ENCODE measurements around the gene UBXN1. TPM values are rescaled to one million over a fixed set of nuclear protein-coding genes. Genes with fewer than 3 reads are reported as not detected.
A peak's percentile ranks its signal among the peaks of the same experiment; 100 is the strongest.

UBXN1 gene
- total RNA-seq, 1 experiment from 2014 or later = 135 TPM

DNA sequence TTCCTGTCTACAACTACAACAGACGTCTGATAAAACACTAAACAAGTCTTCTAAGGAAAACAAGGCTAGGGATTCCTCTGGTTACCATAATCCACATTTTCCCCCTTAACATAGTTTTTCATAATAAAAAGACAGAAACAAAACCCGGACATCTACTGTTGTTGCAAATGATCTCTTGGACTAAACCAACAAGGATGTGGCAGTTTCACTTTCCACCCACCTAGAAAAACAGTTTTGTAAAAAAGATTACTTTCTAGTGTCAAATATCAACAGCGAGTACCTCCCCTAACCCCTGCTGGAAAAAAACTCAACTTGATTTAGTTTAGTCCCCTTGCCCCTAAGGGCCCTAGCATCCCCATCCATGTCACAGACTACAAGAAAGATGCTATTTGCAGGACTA lies 34.0 kb upstream of the UBXN1 start:
- DNase-seq (ENCODE audit: low spot score) (no peak), ATAC-seq (no peak)
- Mint-ChIP-seq H3K4me3 (no peak overlapping the region), H3K9me3 (no peaks in the 10 kb centered on the region), H3K36me3 (peaks cover 65% of the 10 kb centered on the region), H3K4me1 (peaks cover 44% of the 10 kb centered on the region), H3K27me3 (ENCODE audit: low read depth) (no peaks in the 10 kb centered on the region), H3K27ac (no peak overlapping the region)
- ChIA-PET POLR2A (no interaction called here), CTCF (interaction anchor here (1.0 kb wide), 1 partner anchor 14 kb away, joined by 3 read pairs; the partner anchor contains the start of gene HNRNPUL2)
- TF ChIP-seq, protein P1, sequence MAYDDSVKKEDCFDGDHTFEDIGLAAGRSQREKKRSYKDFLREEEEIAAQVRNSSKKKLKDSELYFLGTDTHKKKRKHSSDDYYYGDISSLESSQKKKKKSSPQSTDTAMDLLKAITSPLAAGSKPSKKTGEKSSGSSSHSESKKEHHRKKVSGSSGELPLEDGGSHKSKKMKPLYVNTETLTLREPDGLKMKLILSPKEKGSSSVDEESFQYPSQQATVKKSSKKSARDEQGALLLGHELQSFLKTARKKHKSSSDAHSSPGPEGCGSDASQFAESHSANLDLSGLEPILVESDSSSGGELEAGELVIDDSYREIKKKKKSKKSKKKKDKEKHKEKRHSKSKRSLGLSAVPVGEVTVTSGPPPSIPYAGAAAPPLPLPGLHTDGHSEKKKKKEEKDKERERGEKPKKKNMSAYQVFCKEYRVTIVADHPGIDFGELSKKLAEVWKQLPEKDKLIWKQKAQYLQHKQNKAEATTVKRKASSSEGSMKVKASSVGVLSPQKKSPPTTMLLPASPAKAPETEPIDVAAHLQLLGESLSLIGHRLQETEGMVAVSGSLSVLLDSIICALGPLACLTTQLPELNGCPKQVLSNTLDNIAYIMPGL (CRISPR knock-in tag; IDR thresholded peaks at IDR 0.05) = no peak

DNA sequence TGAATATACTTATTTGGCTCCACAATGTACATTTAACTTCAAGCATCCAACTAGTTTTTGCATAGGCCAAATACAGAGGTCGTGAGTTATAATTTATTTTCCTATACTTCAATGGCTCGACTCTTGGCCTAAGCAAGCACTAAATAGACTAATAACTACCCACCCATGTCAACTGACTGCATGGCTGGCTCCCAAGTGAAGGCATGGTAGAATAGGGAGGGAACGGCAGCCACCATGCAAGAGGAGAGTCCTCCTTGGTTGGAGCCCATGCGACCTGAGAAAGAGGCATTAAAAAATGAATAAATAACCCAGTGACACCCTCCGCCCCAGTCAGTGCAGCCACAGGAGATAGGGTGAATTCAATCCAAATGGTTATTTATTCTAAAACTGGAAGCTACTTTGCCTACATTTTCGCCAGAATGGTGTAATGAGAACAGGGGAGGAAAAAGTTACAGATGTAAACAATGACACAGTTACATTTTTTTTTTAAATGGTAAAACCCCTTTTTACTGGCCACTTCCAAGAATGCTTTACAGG lies 33.5 kb upstream of the UBXN1 start:
- Mint-ChIP-seq H3K9me3 (no peaks in the 10 kb centered on the region), H3K4me3 (no peak overlapping the region), H3K4me1 (peaks cover 48% of the 10 kb centered on the region), H3K27ac (peak overlapping the region; percentile 23; the same call in 1 of the 2 replicates), H3K36me3 (peaks cover 60% of the 10 kb centered on the region), H3K27me3 (ENCODE audit: low read depth) (no peaks in the 10 kb centered on the region)
- POLR2A ChIA-PET = no interaction called here
- ATAC-seq = no peak
- CTCF ChIA-PET = no interaction called here
- no peak for DNase-seq (ENCODE audit: low spot score)
- TF ChIP-seq, protein P2, sequence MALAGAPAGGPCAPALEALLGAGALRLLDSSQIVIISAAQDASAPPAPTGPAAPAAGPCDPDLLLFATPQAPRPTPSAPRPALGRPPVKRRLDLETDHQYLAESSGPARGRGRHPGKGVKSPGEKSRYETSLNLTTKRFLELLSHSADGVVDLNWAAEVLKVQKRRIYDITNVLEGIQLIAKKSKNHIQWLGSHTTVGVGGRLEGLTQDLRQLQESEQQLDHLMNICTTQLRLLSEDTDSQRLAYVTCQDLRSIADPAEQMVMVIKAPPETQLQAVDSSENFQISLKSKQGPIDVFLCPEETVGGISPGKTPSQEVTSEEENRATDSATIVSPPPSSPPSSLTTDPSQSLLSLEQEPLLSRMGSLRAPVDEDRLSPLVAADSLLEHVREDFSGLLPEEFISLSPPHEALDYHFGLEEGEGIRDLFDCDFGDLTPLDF (CRISPR knock-in tag; IDR thresholded peaks at IDR 0.05) = no peak
- TF ChIP-seq, protein P3, sequence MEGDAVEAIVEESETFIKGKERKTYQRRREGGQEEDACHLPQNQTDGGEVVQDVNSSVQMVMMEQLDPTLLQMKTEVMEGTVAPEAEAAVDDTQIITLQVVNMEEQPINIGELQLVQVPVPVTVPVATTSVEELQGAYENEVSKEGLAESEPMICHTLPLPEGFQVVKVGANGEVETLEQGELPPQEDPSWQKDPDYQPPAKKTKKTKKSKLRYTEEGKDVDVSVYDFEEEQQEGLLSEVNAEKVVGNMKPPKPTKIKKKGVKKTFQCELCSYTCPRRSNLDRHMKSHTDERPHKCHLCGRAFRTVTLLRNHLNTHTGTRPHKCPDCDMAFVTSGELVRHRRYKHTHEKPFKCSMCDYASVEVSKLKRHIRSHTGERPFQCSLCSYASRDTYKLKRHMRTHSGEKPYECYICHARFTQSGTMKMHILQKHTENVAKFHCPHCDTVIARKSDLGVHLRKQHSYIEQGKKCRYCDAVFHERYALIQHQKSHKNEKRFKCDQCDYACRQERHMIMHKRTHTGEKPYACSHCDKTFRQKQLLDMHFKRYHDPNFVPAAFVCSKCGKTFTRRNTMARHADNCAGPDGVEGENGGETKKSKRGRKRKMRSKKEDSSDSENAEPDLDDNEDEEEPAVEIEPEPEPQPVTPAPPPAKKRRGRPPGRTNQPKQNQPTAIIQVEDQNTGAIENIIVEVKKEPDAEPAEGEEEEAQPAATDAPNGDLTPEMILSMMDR (IDR thresholded peaks at IDR 0.05) = no peak
- TF ChIP-seq, protein P4, sequence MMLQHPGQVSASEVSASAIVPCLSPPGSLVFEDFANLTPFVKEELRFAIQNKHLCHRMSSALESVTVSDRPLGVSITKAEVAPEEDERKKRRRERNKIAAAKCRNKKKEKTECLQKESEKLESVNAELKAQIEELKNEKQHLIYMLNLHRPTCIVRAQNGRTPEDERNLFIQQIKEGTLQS (CRISPR knock-in tag; conservative IDR thresholded peaks at IDR 0.05) = no peak
- TF ChIP-seq NFE2L1 (CRISPR knock-in tag; IDR thresholded peaks at IDR 0.05) = no peak
- TF ChIP-seq MYBL2 (CRISPR knock-in tag; IDR thresholded peaks at IDR 0.05) = no peak
- TF ChIP-seq, protein P5, sequence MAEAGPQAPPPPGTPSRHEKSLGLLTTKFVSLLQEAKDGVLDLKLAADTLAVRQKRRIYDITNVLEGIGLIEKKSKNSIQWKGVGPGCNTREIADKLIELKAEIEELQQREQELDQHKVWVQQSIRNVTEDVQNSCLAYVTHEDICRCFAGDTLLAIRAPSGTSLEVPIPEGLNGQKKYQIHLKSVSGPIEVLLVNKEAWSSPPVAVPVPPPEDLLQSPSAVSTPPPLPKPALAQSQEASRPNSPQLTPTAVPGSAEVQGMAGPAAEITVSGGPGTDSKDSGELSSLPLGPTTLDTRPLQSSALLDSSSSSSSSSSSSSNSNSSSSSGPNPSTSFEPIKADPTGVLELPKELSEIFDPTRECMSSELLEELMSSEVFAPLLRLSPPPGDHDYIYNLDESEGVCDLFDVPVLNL (CRISPR knock-in tag; IDR thresholded peaks at IDR 0.05; ENCODE audit: borderline replicate concordance, low read depth) = no peak
- TF ChIP-seq, protein P6, sequence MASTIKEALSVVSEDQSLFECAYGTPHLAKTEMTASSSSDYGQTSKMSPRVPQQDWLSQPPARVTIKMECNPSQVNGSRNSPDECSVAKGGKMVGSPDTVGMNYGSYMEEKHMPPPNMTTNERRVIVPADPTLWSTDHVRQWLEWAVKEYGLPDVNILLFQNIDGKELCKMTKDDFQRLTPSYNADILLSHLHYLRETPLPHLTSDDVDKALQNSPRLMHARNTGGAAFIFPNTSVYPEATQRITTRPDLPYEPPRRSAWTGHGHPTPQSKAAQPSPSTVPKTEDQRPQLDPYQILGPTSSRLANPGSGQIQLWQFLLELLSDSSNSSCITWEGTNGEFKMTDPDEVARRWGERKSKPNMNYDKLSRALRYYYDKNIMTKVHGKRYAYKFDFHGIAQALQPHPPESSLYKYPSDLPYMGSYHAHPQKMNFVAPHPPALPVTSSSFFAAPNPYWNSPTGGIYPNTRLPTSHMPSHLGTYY (CRISPR knock-in tag; IDR thresholded peaks at IDR 0.05) = no peak
- TF ChIP-seq, protein P7, sequence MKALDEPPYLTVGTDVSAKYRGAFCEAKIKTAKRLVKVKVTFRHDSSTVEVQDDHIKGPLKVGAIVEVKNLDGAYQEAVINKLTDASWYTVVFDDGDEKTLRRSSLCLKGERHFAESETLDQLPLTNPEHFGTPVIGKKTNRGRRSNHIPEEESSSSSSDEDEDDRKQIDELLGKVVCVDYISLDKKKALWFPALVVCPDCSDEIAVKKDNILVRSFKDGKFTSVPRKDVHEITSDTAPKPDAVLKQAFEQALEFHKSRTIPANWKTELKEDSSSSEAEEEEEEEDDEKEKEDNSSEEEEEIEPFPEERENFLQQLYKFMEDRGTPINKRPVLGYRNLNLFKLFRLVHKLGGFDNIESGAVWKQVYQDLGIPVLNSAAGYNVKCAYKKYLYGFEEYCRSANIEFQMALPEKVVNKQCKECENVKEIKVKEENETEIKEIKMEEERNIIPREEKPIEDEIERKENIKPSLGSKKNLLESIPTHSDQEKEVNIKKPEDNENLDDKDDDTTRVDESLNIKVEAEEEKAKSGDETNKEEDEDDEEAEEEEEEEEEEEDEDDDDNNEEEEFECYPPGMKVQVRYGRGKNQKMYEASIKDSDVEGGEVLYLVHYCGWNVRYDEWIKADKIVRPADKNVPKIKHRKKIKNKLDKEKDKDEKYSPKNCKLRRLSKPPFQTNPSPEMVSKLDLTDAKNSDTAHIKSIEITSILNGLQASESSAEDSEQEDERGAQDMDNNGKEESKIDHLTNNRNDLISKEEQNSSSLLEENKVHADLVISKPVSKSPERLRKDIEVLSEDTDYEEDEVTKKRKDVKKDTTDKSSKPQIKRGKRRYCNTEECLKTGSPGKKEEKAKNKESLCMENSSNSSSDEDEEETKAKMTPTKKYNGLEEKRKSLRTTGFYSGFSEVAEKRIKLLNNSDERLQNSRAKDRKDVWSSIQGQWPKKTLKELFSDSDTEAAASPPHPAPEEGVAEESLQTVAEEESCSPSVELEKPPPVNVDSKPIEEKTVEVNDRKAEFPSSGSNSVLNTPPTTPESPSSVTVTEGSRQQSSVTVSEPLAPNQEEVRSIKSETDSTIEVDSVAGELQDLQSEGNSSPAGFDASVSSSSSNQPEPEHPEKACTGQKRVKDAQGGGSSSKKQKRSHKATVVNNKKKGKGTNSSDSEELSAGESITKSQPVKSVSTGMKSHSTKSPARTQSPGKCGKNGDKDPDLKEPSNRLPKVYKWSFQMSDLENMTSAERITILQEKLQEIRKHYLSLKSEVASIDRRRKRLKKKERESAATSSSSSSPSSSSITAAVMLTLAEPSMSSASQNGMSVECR (CRISPR knock-in tag; IDR thresholded peaks at IDR 0.05; ENCODE audit: borderline replicate concordance) = no peak
- no peak for TF ChIP-seq RELA (CRISPR knock-in tag; IDR thresholded peaks at IDR 0.05; ENCODE audit: borderline replicate concordance)
- TF ChIP-seq, protein P8, sequence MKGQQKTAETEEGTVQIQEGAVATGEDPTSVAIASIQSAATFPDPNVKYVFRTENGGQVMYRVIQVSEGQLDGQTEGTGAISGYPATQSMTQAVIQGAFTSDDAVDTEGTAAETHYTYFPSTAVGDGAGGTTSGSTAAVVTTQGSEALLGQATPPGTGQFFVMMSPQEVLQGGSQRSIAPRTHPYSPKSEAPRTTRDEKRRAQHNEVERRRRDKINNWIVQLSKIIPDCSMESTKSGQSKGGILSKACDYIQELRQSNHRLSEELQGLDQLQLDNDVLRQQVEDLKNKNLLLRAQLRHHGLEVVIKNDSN (CRISPR knock-in tag; IDR thresholded peaks at IDR 0.05) = no peak
- TF ChIP-seq, protein P9, sequence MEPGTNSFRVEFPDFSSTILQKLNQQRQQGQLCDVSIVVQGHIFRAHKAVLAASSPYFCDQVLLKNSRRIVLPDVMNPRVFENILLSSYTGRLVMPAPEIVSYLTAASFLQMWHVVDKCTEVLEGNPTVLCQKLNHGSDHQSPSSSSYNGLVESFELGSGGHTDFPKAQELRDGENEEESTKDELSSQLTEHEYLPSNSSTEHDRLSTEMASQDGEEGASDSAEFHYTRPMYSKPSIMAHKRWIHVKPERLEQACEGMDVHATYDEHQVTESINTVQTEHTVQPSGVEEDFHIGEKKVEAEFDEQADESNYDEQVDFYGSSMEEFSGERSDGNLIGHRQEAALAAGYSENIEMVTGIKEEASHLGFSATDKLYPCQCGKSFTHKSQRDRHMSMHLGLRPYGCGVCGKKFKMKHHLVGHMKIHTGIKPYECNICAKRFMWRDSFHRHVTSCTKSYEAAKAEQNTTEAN (CRISPR knock-in tag; IDR thresholded peaks at IDR 0.05) = no peak
- TF ChIP-seq, protein P10, sequence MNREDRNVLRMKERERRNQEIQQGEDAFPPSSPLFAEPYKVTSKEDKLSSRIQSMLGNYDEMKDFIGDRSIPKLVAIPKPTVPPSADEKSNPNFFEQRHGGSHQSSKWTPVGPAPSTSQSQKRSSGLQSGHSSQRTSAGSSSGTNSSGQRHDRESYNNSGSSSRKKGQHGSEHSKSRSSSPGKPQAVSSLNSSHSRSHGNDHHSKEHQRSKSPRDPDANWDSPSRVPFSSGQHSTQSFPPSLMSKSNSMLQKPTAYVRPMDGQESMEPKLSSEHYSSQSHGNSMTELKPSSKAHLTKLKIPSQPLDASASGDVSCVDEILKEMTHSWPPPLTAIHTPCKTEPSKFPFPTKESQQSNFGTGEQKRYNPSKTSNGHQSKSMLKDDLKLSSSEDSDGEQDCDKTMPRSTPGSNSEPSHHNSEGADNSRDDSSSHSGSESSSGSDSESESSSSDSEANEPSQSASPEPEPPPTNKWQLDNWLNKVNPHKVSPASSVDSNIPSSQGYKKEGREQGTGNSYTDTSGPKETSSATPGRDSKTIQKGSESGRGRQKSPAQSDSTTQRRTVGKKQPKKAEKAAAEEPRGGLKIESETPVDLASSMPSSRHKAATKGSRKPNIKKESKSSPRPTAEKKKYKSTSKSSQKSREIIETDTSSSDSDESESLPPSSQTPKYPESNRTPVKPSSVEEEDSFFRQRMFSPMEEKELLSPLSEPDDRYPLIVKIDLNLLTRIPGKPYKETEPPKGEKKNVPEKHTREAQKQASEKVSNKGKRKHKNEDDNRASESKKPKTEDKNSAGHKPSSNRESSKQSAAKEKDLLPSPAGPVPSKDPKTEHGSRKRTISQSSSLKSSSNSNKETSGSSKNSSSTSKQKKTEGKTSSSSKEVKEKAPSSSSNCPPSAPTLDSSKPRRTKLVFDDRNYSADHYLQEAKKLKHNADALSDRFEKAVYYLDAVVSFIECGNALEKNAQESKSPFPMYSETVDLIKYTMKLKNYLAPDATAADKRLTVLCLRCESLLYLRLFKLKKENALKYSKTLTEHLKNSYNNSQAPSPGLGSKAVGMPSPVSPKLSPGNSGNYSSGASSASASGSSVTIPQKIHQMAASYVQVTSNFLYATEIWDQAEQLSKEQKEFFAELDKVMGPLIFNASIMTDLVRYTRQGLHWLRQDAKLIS (CRISPR knock-in tag; IDR thresholded peaks at IDR 0.05; ENCODE audit: borderline replicate concordance) = no peak
